Retina (tissue), 1 donor: Measurements from ENCODE around the gene PLCB2.

Experiments
- DNase-seq: peaks from one replicate; pipeline ENCODE4 v3.0.0-alpha.2; 2016

The PLCB2 gene

DNA sequence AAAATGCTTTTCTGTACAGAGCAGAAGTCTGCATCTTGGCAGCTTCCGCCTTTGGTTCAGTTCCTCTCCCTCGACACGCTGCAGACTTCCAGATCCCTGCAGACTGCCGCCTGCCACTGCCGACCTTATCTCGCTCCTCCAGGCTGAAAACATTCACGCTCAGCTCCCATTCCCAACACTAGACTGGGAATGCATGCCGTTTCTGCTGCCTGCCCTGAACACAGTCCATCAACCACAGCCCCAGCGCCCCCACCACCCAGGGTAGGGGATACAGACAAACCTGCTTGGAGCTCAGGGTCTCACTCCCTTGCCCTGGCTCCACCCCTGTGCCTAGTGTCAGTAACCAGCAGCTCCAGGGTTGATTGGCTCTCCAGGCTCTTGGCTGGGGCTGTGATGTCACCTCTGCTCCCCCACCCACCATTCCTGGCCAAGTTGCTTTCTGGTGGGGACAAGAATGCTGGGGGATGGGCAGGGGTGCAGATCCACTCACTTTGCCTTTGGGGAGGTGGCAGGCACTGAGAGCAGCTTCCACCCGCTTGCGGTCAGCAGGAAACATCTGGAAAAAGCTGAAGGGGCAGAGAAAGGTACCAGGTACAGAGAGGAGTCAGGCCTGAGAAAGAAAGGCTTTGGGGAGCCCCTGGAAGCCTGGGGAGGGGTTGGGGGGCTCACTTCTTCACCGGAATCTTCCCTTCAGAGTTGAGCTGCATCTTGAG is 6.1 kb downstream of the PLCB2 start:
- DNase-seq, result no peak

DNA sequence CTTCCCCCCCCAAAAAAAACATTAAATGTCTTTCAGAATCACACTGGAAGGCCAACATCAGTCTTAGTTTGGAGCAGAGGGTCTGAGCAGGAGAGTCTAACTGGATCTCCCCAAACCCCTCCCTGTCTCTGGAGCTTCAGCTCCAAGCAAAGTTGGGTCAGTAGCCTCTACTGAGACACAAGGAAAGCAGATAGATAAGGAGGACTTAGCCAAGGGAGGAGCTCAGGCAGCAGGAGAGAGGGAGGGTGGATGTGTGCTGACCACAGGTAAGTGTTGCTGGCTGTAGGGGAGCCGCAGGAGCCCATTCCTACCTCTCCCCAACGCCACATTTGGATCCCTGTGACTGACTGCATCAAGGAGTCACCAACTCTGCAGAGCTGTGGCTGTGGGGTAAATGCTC is 7.0 kb downstream of the PLCB2 start:
- DNase-seq, result no peak

DNA sequence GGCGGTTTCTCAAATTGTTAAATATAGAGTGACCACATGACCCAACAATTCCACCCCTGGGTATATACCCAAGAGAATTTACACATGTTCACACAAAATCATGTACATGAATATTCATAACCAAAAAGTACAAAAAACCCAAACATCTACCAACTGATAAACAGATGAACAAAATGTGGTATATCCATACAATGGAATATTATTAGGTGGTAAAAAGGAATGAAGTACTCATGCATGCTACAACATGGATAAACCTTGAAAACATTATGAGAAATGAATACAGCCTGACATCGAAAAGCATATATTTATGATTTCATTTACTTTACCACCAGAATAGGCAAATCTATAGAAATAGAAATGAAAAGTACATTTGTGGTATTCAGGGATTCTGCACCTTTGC is 7.4 kb downstream of the PLCB2 start:
- no peak for DNase-seq

DNA sequence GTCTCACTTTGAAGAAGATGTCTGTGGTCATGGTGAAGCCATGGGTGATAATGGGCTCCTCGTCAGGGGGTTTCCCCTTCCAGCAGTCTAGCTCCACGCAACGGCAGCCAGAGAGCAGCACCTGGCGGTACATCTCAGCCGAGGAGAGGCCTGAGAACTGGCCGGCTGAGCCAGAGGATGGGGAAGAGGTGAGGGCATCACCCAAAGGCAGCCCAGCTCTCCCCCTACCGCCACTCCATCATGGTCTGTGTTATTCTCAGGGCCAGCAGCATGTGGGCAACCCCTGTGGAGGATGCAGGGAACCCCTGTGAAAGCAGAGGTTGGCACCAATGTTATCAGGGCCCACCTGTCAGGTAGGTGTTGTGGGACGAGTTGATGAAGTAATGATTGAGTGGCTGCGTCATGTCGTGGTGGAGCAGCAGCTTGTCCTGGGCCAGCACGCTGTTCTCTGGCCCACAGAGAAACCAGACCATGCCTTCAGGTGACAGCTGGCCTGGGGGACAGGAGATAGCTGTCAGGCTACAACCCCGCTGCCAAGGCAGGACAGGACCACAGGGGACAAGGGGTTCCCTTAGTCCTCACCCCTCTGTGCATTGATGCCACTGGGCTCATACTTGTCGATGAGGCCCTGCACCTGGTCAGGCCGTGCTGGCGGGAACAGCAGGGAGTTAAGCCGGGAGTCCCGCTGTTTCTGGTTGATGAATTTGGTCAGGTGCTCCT is 9.4 kb downstream of the PLCB2 start:
- DNase-seq, result no peak

DNA sequence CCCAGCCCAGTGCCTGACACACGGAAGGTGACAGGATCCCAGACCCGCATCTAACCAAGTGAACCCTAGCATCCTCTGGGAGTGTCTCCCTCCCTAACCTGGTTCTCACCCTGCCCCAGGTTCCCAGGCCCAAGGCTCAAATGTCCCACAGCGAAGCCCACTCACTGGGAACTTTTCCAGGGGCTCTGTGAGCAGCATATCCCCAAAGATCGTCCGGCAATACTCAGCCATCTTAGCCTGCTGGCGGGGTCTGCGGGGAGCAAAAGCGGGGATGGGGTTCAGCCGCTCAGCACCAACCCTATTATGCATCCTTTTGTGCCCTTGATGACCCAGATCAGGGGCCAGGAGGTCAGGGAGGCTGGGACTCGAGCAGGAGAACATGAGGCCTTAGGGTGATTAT is 10.4 kb downstream of the PLCB2 start:
- no peak for DNase-seq

DNA sequence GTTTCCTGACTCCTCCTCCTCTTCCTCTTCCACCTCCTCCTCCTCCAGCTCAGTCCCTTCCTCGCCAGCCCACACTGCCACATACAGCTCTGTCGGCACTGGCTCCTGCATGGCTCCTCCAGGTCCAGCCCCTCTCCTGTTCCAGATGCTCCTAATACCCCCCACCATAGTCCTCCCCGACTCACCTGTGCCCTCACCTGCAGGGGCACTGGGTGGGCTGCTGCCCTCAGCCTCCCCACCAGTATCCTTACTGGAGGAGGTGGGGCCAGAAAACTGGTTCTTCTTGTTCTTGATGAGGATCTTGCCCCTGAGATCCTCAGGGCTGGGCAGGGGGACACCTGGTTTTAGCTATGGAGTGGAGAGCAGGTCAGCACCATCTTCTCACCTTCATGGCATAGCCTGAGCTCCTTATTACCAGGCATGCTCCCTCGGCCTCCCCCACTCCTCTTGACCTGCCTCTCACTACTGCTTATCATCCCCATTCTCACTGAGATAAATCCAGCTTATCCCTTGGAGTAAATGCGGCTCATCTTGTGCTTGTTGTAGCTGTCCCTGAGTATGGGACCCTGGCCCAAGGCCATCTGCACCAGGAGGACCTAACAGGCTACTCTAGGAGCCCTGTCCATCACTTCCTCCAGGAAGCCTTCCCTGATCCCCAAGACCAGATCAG is 11.0 kb downstream of the PLCB2 start:
- no peak for DNase-seq

DNA sequence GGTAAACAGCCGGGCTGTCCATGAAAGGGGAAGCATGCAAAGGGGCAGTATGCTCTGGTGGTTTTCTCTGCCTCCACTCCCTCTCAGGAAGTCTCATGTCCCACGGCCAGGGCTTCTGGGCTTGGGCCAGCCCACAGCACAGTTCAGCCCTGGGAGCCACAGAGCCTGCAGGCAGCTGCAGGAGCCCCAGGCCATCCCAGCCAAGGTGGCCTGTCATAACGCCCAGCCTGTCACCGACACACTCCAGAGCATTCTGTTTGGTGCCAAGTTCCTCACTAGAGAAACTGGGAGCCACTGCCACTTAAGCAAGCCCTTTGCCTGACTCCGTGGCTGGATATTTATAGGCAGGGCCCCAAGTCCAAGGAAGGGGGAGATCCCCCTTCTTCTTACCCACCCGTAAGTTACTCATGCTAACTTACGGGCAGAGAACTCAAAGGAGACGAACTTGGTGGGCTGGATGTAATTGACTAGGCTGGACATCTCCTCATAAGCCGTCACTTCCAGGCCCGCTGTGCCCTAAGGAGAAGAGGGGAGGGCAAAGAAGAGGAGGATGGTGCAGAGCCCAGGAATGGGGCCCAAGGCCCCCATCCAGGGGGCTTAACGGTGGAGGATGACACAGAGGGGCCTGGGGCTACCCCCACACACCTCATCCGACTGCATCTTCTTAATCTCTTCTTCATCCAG is 11.7 kb downstream of the PLCB2 start:
- no peak for DNase-seq

DNA sequence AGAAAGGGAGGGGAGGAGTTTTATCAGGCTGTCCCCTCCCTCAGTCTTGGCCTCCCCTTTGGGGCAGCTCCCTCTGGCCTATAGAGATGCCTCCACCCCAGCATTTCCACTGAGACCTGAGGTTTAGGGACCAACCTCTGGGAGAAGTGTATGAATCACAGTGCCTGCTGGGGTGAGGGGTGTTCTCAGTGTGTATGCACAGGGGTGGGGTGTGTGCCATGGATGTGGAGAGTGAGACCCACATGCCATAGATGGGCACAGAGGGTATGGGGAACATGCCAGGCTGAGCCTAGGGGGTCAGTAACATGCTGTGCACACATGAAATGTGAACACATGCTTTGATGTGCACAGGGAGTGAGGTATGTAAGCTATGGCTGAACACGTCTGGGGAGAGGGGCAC is 12.4 kb downstream of the PLCB2 start:
- no peak for DNase-seq

DNA sequence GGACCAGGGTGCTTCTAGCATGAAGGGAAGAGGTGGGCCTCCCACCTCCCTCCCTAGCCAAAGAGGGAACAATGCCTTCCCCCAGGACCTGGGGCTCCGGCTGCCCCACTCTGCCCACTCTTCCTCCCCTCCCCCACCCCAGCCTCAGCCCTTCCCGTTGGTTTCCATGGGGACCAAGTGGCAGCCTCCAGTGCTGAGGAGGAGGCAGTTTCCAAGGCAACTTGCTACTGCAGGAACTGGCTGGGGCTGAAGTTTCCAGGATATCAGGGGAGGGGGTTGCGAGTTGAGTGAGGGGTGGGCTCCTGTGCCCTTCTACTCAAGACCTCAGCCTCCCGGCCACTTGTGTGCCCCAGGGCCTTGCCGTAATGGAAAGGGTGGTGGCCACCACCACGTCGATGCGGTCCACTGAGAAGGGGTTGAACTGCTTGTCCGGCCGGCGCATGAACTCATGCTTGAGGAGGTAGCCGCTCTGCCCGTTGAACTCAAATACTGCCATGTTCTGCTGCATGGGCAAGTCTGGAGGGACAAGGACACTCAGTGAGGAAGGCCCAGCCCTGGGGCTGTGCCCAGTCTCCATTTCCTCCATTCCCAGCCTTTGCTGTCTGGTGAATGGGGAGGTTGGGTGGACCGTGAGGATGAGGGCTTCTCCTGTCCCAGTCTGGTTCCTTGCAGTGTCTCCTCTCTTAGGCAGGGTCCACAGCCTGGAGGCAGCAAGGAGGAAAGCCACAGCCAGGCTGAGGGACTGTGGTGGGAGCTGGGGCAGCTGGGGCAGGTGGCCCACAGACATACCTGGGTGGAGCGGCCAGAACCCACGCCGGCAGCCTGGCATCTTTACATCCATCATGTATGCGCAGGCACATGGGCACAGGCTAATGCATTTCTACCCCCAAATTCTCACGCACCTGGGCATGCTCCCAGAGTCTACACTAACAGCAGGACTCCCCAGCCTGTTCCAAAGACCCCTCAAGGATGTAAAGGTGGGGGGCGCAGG is 13.5 kb downstream of the PLCB2 start:
- peak; percentile 80 for DNase-seq

DNA sequence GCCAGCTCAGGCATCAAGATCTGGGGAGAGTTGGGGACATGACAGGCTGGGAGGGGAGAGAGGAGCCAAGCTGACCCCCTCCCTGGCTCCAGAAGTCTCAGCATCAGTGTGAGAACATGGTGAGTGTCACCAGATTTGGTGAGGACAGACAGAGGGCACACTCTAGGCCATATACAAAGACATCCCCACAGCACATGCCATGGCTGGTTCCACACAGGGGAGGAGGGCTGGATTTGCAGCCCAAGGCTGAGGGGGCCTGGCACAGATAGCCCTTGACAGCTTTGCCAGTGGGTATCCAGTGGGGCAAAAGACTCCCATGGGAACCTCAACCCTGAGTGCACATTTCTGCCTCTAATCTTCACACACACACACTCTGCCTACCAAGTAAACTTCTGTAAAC is 14.7 kb downstream of the PLCB2 start:
- DNase-seq, result no peak

DNA sequence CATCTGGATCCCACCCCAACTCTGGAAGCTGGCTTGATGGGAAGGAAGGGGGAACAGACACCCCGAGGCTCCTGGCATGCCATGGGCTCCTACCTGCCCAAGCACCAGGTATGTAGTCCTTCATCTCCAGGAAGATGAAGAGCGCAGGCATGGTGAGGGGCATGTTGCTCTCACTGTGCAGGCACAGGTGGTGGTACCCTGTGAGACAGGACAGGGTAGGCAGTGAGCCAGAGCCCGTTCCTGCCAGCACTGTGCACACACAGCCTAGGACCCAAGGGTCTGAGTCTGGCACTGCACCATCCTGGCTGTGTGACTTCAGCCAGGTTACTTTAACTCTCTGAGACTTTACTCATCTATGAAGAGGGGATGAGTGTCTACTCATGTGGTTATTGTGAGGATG is 15.5 kb downstream of the PLCB2 start:
- no peak for DNase-seq

DNA sequence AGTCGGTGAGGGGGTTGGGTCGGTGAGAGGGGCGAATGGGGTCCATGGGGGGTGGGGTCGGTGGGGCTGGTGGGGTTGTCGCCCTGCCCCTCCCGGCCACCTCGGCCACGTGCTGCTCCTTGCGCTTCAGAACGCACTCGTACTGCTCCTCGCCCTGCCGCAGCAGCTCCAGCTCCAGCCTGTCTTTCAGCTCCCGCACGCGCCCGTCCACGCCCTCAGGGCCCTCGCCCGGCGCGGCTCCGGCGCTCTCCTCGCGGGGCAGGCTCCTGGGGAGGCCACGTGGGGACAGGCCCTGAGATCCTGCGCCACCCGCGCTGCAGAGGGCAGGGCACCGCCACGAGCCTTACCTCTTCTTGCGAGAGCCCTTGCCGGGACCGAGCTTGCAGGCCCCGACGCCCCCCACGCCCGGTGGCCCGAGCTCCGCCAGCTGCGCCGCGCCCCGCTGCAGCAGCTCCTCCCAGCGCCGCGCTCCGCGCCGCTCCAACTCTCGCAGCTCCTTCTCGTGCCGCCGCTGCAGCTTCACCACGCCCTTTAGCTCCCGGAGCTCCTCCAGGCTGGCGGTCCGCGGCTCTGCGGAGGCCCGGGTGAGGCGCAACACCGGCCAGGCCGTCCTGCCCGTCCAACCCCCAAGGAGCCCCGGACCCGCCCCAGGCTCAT is 16.7 kb downstream of the PLCB2 start:
- peak; percentile 85 for DNase-seq

DNA sequence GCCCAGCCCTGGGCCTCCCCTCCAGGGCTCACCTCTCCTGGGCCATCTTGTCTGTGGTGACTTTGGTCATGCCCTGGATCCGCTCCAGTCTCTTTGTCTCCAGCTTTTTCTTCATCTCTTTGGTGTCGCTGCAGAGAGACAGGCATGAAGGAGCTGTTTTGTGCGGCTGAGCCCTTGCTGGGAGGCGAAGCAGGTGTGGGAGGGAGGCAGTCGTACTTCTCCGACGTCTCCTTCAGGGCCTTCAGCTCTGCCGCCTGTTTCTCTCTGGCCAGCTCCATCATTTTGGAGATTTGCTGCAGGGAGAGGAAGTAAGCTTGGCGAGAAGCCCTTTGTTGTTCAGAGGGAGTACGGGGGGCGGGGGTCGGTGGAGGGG is 17.2 kb downstream of the PLCB2 start:
- DNase-seq, result no peak

DNA sequence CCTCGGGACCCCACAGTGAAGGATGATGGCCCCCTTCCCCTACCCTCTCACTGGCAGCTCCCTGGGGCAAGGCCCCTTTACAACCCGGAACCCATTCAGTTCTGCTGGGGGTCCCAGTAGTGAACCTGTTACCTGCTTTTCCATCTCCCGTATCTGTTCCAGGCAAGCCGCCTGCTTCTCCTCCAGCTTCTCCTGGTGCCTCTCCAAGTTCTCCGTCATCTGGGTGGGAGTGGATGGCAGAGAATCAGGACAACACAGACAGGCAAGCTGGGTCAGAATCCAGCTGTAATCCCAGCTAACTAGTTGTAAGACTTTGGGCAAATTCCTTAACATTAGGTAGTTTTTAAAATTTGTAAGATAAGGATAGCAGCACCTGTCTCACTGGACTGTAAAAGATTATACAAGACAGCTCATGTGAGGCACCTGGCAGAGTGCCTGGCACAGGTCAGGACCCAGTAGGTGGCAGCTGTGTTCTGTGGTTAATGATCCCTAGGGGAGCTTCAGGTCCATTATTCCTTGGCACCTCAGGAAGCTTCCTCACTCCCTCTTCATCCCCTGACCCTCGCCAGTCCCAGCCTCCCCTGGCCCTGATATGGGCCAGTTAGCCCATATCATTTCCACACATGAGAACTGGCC is 18.5 kb downstream of the PLCB2 start:
- no peak for DNase-seq

DNA sequence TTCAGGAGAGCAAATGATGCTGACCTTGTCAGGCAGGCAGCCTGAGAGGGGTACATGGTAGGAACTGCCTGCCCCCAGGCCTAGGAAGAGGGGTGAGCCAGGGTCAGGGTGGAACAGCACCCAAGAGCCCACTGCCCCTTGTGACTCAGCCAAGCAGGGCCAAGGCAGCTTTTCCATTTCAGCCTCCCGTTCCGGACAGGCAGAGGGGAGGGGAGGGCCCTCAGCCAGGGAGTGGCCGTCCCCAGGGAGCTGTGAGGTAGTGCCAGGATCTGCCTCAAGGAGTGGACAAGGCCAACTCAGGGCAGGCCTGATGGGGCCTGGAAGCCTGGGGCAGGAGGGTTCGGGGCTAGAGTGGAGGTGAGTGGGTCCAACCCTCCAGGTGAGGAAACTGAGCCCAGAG is 19.8 kb downstream of the PLCB2 start:
- no peak for DNase-seq

DNA sequence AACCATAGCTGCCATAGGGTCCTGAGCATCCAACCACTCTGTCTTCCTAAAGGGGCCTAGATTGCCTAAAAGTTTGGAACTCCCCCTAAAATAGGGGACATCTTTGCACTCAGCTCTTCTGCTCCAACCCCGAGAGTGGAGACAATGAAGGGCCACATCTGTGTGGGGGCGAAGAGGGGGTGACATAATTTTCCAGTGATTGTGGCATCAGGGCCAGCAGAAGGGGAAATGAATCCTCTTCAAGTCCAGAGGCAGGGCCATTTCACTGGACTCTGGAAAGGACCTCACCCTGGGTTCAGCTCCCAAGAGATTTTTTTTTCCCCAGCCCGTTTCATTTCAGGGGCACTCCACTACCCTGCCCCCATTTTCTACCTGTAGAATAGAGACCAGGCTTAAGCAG is 20.2 kb downstream of the PLCB2 start:
- no peak for DNase-seq

DNA sequence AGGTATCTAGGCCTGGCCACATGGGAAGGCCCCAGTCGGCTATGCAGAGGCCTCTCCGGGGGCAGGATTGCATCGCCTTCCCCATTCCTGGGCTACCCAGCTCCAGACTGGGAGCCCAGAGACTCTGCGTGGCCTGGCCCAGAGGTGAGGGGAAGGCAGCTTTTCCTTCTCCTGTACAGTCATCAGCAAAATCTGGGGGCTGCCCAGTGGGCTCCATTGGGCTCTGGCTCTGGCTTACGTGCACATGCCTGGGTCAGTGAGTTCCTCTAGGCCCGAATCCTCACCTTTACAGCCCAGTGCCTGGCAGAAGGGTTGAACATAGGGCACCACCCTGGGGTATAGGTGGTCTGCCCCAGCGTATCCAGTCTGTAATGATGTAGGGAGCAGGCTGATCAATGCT is 20.9 kb downstream of the PLCB2 start:
- no peak for DNase-seq

DNA sequence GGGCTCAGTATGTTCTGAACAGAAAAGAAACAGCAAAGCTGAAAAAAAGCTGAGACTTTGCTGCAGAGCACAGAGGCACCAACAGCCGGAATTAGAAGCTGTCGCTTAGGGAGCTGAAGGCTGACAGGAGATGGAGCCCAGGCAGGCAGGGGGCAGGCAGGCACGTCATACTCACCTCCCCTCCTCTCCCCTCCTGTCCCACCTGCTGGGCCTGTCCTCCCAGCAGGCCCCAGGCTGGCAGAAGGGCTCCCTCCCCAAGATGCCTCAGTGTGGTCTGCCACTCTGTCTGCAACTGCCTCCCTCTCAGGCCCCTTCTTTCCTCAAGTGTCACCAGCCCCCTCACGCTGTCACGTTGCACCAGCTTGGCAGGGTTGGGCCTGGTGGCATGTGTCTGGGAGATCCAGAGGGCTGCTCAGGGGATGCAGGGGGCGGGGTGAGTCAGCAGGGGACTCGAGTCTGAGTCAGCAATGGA is 21.6 kb downstream of the PLCB2 start:
- DNase-seq, result peak; percentile 14

DNA sequence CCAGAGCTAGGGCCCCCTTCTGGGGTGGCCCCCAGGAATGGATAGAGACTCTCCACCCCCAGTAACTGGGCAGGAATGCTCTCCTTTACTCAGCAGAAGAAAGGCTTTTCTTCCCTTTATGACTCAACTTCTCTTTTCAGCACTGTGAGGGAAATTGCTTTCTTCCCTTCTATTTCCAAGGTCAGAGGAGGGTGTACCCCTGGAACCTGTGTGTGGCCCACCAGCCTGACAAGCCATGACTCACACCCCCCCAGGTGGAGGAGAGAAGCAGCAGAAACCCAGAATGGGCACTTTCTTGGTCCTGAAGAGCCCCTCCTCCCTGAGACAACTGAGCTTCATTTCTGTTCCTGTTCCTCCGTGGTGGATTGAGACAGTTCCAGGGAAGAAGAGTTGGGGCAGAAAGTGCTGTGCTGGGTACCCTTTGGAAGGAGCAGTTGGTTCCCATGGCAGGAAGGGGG is 22.2 kb downstream of the PLCB2 start:
- peak; percentile 7 for DNase-seq

DNA sequence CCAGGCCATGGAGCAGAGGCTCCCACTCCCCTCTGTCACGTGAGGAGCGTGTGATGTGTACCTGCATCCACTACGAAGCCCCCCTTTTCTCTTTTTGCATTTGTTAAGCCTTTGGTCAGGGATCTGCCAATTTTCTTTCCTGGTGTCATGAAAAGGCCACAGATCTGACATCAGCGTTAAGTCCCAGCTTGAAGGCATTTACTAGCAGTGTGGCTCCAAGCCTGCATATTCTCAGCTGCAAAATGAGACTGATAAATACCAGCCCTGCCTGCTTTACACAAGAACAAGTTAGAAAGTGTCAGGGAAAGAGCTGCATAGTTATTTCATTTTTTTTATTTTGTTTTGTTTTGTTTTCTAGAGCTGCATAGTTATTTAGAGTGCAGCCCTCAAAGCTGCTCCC is 22.6 kb downstream of the PLCB2 start:
- no peak for DNase-seq
